Stimulated activated CD4-positive, alpha-beta T cell treated with anti-CD3 and anti-CD28 coated beads, Interleukin-4, amount 100 ng/mL, for 48 hours (primary cell): ENCODE results near the gene ANKRD2.
"Not testable (repeated sequence)": the region's sequence is repeated elsewhere in the genome, so short reads cannot be mapped to it uniquely, and the experiment has no call there.

Experiments used
- DNase-seq, 2 donors: peaks; one replicate each; pipeline ENCODE4 v3.0.0-alpha.2; 2020; ENCODE audit warnings: low read depth in 2 of 2

ANKRD2 gene

GRCh38 chr10:97572214-97572989 is at the start of gene ANKRD2:
ANKRD2 (plus strand) TSS chr10:97572779; CDS start chr10:97572789, 10 bp downstream.
- DNase-seq: peak; percentile 46 to 59

GRCh38 chr10:97522937-97523336 is 49.6 kb upstream of the ANKRD2 start:
- DNase-seq: no peak

GRCh38 chr10:97525086-97525485 is 47.5 kb upstream of the ANKRD2 start:
- no peak for DNase-seq

GRCh38 chr10:97525683-97526110 is 46.9 kb upstream of the ANKRD2 start:
- no peak for DNase-seq

GRCh38 chr10:97528876-97529275 is 43.7 kb upstream of the ANKRD2 start:
- not testable (repeated sequence) for DNase-seq

- no peak for DNase-seq
Measured at GRCh38 chr10:97529685-97530465, 42.7 kb upstream of the ANKRD2 start.

GRCh38 chr10:97531401-97531986 is 41.1 kb upstream of the ANKRD2 start:
- no peak for DNase-seq

GRCh38 chr10:97532935-97533671 is 39.5 kb upstream of the ANKRD2 start:
- DNase-seq: no peak

- no peak for DNase-seq
Measured at GRCh38 chr10:97533888-97534287, 38.7 kb upstream of the ANKRD2 start.

- peak; percentile 32 to 33 for DNase-seq
Measured at GRCh38 chr10:97534746-97535367, 37.7 kb upstream of the ANKRD2 start.

GRCh38 chr10:97537186-97537869 is 35.3 kb upstream of the ANKRD2 start:
- DNase-seq: no peak

GRCh38 chr10:97538411-97538810 is 34.2 kb upstream of the ANKRD2 start:
- DNase-seq: no peak

GRCh38 chr10:97538839-97539238 is 33.7 kb upstream of the ANKRD2 start:
- DNase-seq: no peak

GRCh38 chr10:97539523-97540200 is 32.9 kb upstream of the ANKRD2 start:
- no peak for DNase-seq

- DNase-seq: no peak
Measured at GRCh38 chr10:97540669-97541500, 31.7 kb upstream of the ANKRD2 start.

GRCh38 chr10:97542169-97543024 is 30.2 kb upstream of the ANKRD2 start:
- peak in 1 of 2 donors; percentile 28 for DNase-seq

- DNase-seq: peak; percentile 57 to 69
Measured at GRCh38 chr10:97543025-97543546, 29.5 kb upstream of the ANKRD2 start.
